H9 (cell line): Measurements from ENCODE around the gene RIPK4. TPM values are rescaled to one million over a fixed set of nuclear protein-coding genes. Genes with fewer than 3 reads are reported as not detected.

ENCODE experiments used
- DNase-seq: peaks from one replicate; pipeline ENCODE4 v3.0.0-alpha.2; 2017
- H2AFZ ChIP-seq: one replicate; pipeline ENCODE4 v1.6.1; 2013; ENCODE audit warnings: mild to moderate bottlenecking, low read length, control low read depth, moderate library complexity
- H2AK5ac ChIP-seq: 2 replicates; pipeline ENCODE4 v1.6.1; 2013; ENCODE audit warnings: low read length, control low read depth, mixed read lengths; ENCODE audit not compliant: insufficient read length
- H2BK120ac ChIP-seq: one replicate; pipeline ENCODE4 v1.6.1; 2013; ENCODE audit warnings: low read depth, mild to moderate bottlenecking, low read length, control low read depth, inconsistent platforms; ENCODE audit not compliant: poor library complexity, severe bottlenecking
- H2BK12ac ChIP-seq: 2 replicates; pipeline ENCODE4 v1.6.1; 2013; ENCODE audit warnings: low read length, control low read depth, mixed read lengths, low read depth; ENCODE audit not compliant: insufficient read length
- H2BK15ac ChIP-seq: 2 replicates; pipeline ENCODE4 v1.6.1; 2013; ENCODE audit warnings: low read depth, low read length, control low read depth
- H2BK20ac ChIP-seq: one replicate; pipeline ENCODE4 v1.6.1; 2013; ENCODE audit warnings: low read depth, mild to moderate bottlenecking, low read length, control low read depth, inconsistent platforms; ENCODE audit not compliant: poor library complexity, severe bottlenecking
- H2BK5ac ChIP-seq: 2 replicates; pipeline ENCODE4 v1.6.1; 2013; ENCODE audit warnings: low read length, control low read depth, mixed read lengths; ENCODE audit not compliant: insufficient read length
- H3K14ac ChIP-seq: 2 replicates; pipeline ENCODE4 v1.6.1; 2013; ENCODE audit warnings: low read length, control low read depth; ENCODE audit not compliant: insufficient read depth
- H3K18ac ChIP-seq: 2 replicates; pipeline ENCODE4 v1.6.1; 2013; ENCODE audit warnings: low read depth, mild to moderate bottlenecking, mixed read lengths, low read length, control low read depth; ENCODE audit not compliant: insufficient read length
- H3K23ac ChIP-seq: 2 replicates; pipeline ENCODE4 v1.6.1; 2013; ENCODE audit warnings: low read length, control low read depth, mixed read lengths, low read depth; ENCODE audit not compliant: insufficient read length
- H3K23me2 ChIP-seq: 2 replicates; pipeline ENCODE4 v1.6.1; 2013; ENCODE audit warnings: low read depth, mild to moderate bottlenecking, mixed read lengths, low read length, control low read depth; ENCODE audit not compliant: insufficient read length, poor library complexity, severe bottlenecking
- H3K27ac ChIP-seq: 2 replicates; pipeline ENCODE4 v1.5.1; 2013; ENCODE audit warnings: low read length, control low read depth, mixed read lengths, low read depth; ENCODE audit not compliant: insufficient read length
- H3K27me3 ChIP-seq: 2 replicates; pipeline ENCODE4 v1.6.1; 2013; ENCODE audit warnings: low read length, control low read depth, inconsistent platforms; ENCODE audit not compliant: insufficient read depth
- H3K4ac ChIP-seq: 2 replicates; pipeline ENCODE4 v1.6.1; 2013; ENCODE audit warnings: low read depth, mild to moderate bottlenecking, control low read depth, inconsistent platforms, low read length, moderate library complexity
- H3K4me1 ChIP-seq: 2 replicates; pipeline ENCODE4 v1.6.1; 2013; ENCODE audit warnings: low read length, control low read depth, inconsistent platforms; ENCODE audit not compliant: insufficient read depth
- H3K4me2 ChIP-seq: 2 replicates; pipeline ENCODE4 v1.6.1; 2013; ENCODE audit warnings: low read length, control low read depth, mixed read lengths; ENCODE audit not compliant: insufficient read length, insufficient read depth
- H3K56ac ChIP-seq: 2 replicates; pipeline ENCODE4 v1.6.1; 2013; ENCODE audit warnings: low read depth, mild to moderate bottlenecking, mixed read lengths, low read length, control low read depth; ENCODE audit not compliant: insufficient read length
- H3K79me1 ChIP-seq: 2 replicates; pipeline ENCODE4 v1.6.1; 2013; ENCODE audit warnings: low read depth, mild to moderate bottlenecking, moderate library complexity, low read length, control low read depth, inconsistent platforms; ENCODE audit not compliant: insufficient read depth, poor library complexity, severe bottlenecking
- H3K79me2 ChIP-seq: 2 replicates; pipeline ENCODE4 v1.6.1; 2013; ENCODE audit warnings: low read length, control low read depth, inconsistent platforms; ENCODE audit not compliant: insufficient read depth
- H3K9ac ChIP-seq: 2 replicates; pipeline ENCODE4 v1.6.1; 2013; ENCODE audit warnings: low read length, control low read depth, mixed read lengths; ENCODE audit not compliant: insufficient read length; ENCODE audit errors: extremely low read depth
- H3K9me3 ChIP-seq: one replicate; pipeline ENCODE4 v1.6.1; 2013; ENCODE audit warnings: low read depth, low read length, inconsistent platforms; ENCODE audit not compliant: control insufficient read depth
- H3T11ph ChIP-seq: one replicate; pipeline ENCODE4 v1.6.1; 2013; ENCODE audit warnings: mild to moderate bottlenecking, low read length, control low read depth, inconsistent platforms
- H4K20me1 ChIP-seq: one replicate; pipeline ENCODE4 v1.6.1; 2013; ENCODE audit not compliant: control insufficient read depth, insufficient read length, insufficient read depth
- H4K5ac ChIP-seq: 2 replicates; pipeline ENCODE4 v1.6.1; 2013; ENCODE audit warnings: low read depth, mild to moderate bottlenecking, mixed read lengths, low read length, control low read depth; ENCODE audit not compliant: insufficient read length
- H4K8ac ChIP-seq: replicated peaks from 2 replicates; pipeline ENCODE4 v1.6.1; 2013; ENCODE audit warnings: low read length, control low read depth, mixed read lengths, low read depth; ENCODE audit not compliant: insufficient read length
- H4K91ac ChIP-seq: 2 replicates; pipeline ENCODE4 v1.6.1; 2013; ENCODE audit warnings: low read depth, mild to moderate bottlenecking, moderate library complexity, mixed read lengths, low read length, control low read depth; ENCODE audit not compliant: insufficient read length
- H3K27ac Mint-ChIP-seq, 3 experiments: 2 replicates in 2 of 3; 3 replicates in 1 of 3; pipeline ENCODE4 v1.8.0; 2020 to 2021; ENCODE audit warnings: mixed read lengths in 3 of 3, mild to moderate bottlenecking in 1 of 3, moderate library complexity in 1 of 3
- H3K27me3 Mint-ChIP-seq: 2 replicates; pipeline ENCODE4 v1.8.0; 2021; ENCODE audit warnings: low read depth, mild to moderate bottlenecking, moderate library complexity, mixed read lengths
- H3K36me3 Mint-ChIP-seq, 3 experiments: 2 replicates in 2 of 3; 3 replicates in 1 of 3; pipeline ENCODE4 v1.8.0; 2020 to 2021; ENCODE audit warnings: low read depth in 3 of 3, mixed read lengths in 3 of 3; ENCODE audit not compliant: insufficient read depth in 1 of 3
- H3K4me1 Mint-ChIP-seq, 2 experiments: 2 replicates each; pipeline ENCODE4 v1.8.0; 2020; ENCODE audit warnings: mixed read lengths in 2 of 2
- H3K4me3 Mint-ChIP-seq, 2 experiments: 2 replicates in 1 of 2; 3 replicates in 1 of 2; pipeline ENCODE4 v1.8.0; 2020 to 2021; ENCODE audit warnings: mild to moderate bottlenecking in 2 of 2, mixed read lengths in 2 of 2, moderate library complexity in 1 of 2
- H3K9me3 Mint-ChIP-seq, 2 experiments: 2 replicates in 1 of 2; 3 replicates in 1 of 2; pipeline ENCODE4 v1.8.0; 2020; ENCODE audit warnings: mild to moderate bottlenecking in 2 of 2, mixed read lengths in 2 of 2, moderate library complexity in 1 of 2
- CTCF ChIP-seq: fragments of 200-600 bp; sonication (generic); conservative IDR thresholded peaks from 3 replicates; pipeline ENCODE4 v1.8.0; 2021; ENCODE audit warnings: antibody characterized with exemption, mild to moderate bottlenecking
- WGBS: extraction: QIAGEN DNeasy Blood & Tissue Kit; methylation state at CpG from one replicate; pipeline ENCODE4 v1.1.7; 2013; ENCODE audit warnings: missing lambda C conversion rate, low lambda C conversion rate, mixed read lengths; ENCODE audit not compliant: insufficient read length; ENCODE audit errors: extremely low coverage; 5-methylcytosine and 5-hydroxymethylcytosine counted together
- total RNA-seq: library from RNA; stranded (reverse); gene quantifications from 2 replicates; pipeline ENCODE4 v1.2.1, GENCODE V29; 2021

RIPK4 gene
- total RNA-seq, 1 experiment from 2014 or later = 2.9 TPM

- H3K4me2 ChIP-seq = no peak overlapping the region
- Mint-ChIP-seq H3K9me3 (peaks cover 0 to 3% of the 10 kb centered on the region in 2 experiments; a peak in 2 of 5 replicates), H3K27me3 (peaks cover 13% of the 10 kb centered on the region), H3K27ac (no peak overlapping the region), H3K4me3 (no peak overlapping the region), H3K36me3 (peaks cover 0 to 3% (median 1%) of the 10 kb centered on the region in 3 experiments; a peak in 3 of 7 replicates), H3K4me1 (peaks cover 7 to 17% of the 10 kb centered on the region in 2 experiments)
- H2BK12ac ChIP-seq = no peak overlapping the region
- no peak overlapping the region for H3T11ph ChIP-seq
- no peak overlapping the region for H2BK5ac ChIP-seq
- no peak overlapping the region for H2AK5ac ChIP-seq
- no peaks in the 10 kb centered on the region for H3K23me2 ChIP-seq
- H3K79me1 ChIP-seq = no peaks in the 10 kb centered on the region
- H4K5ac ChIP-seq = no peak overlapping the region
- no CpG with 5 or more reads among the region's 10 CpGs for WGBS
- H4K91ac ChIP-seq = no peak overlapping the region
- TF ChIP-seq CTCF = no peak
- H3K23ac ChIP-seq = no peak overlapping the region
- H3K18ac ChIP-seq = no peak overlapping the region
- no peaks in the 10 kb centered on the region for H3K4me1 ChIP-seq
- H2BK120ac ChIP-seq = no peak overlapping the region
- H3K27ac ChIP-seq = no peak overlapping the region
- DNase-seq = no peak
- no peak overlapping the region for H2AFZ ChIP-seq
- no peaks in the 10 kb centered on the region for H3K9me3 ChIP-seq
- no peaks in the 10 kb centered on the region for H3K79me2 ChIP-seq
- no peak overlapping the region for H4K8ac ChIP-seq
- H2BK15ac ChIP-seq = no peak overlapping the region
- no peak overlapping the region for H3K14ac ChIP-seq
- peaks cover 2% of the 10 kb centered on the region; the same call in 1 of the 2 replicates for H3K27me3 ChIP-seq
- H4K20me1 ChIP-seq = no peaks in the 10 kb centered on the region
- H3K56ac ChIP-seq = no peak overlapping the region
- H3K4ac ChIP-seq = no peak overlapping the region
- no peak overlapping the region for H3K9ac ChIP-seq
- no peak overlapping the region for H2BK20ac ChIP-seq
These were observed 65.1 kb downstream of the RIPK4 start for GRCh38 chr21:41701749-41702148.
